Activated CD8-positive, alpha-beta memory T cell treated with anti-CD3 and anti-CD28 coated beads for 1 hour (primary cell): Measurements from ENCODE around the gene SLC48A1.

Experiments used
- DNase-seq, 2 donors: peaks; one replicate each; pipeline ENCODE4 v3.0.0-alpha.2; 2020; ENCODE audit warnings: low read depth in 1 of 2; ENCODE audit errors: extremely low read depth in 1 of 2

The SLC48A1 gene

GRCh38 chr12:47789712-47790489, 16.9 kb downstream of the SLC48A1 start:
- no peak for DNase-seq

GRCh38 chr12:47790676-47791350, 17.8 kb downstream of the SLC48A1 start:
- DNase-seq, result no peak

- no peak for DNase-seq
These were observed 18.3 kb downstream of the SLC48A1 start for GRCh38 chr12:47791351-47791746.

GRCh38 chr12:47791874-47792273, 18.8 kb downstream of the SLC48A1 start:
- DNase-seq, result no peak

GRCh38 chr12:47793015-47793681, 20.1 kb downstream of the SLC48A1 start:
- DNase-seq, result no peak

GRCh38 chr12:47794679-47795078, 21.6 kb downstream of the SLC48A1 start:
- no peak for DNase-seq

- no peak for DNase-seq
These were observed 22.2 kb downstream of the SLC48A1 start for GRCh38 chr12:47795121-47795813.

GRCh38 chr12:47795814-47796411, 22.9 kb downstream of the SLC48A1 start:
- DNase-seq, result no peak

GRCh38 chr12:47797441-47797840, 24.4 kb downstream of the SLC48A1 start:
- DNase-seq, result no peak

- DNase-seq, result no peak
These were observed 25.4 kb downstream of the SLC48A1 start for GRCh38 chr12:47798382-47798948.

GRCh38 chr12:47799357-47799955, 26.4 kb downstream of the SLC48A1 start:
- no peak for DNase-seq

- DNase-seq, result no peak
These were observed 27.5 kb downstream of the SLC48A1 start for GRCh38 chr12:47800582-47800981.

GRCh38 chr12:47801170-47801903, 28.3 kb downstream of the SLC48A1 start:
- DNase-seq, result no peak

GRCh38 chr12:47801904-47802246, 28.8 kb downstream of the SLC48A1 start:
- no peak for DNase-seq

- no peak for DNase-seq
These were observed 29.3 kb downstream of the SLC48A1 start for GRCh38 chr12:47802312-47802711.

GRCh38 chr12:47803191-47803875, 30.3 kb downstream of the SLC48A1 start:
- DNase-seq, result no peak

- no peak for DNase-seq
These were observed 31.1 kb downstream of the SLC48A1 start for GRCh38 chr12:47804171-47804570.

GRCh38 chr12:47805417-47805816, 32.4 kb downstream of the SLC48A1 start:
- no peak for DNase-seq

GRCh38 chr12:47807338-47807737, 34.3 kb downstream of the SLC48A1 start:
- DNase-seq, result no peak
